Brain pericyte (primary cell): ENCODE results near the gene CLCF1.

Source experiments
- DNase-seq: peaks from one replicate; pipeline ENCODE4 v3.0.0-alpha.2; 2012; ENCODE audit warnings: low read depth, low spot score

CLCF1 gene

GRCh38 chr11:67374571-67375281, 1.3 kb upstream of the CLCF1 start:
- DNase-seq = no peak

- no peak for DNase-seq
Observed at GRCh38 chr11:67373648-67374570, 511 bp upstream of the CLCF1 start.

- no peak for DNase-seq
Observed at GRCh38 chr11:67372321-67372992, 941 bp downstream of the CLCF1 start.

GRCh38 chr11:67371911-67372320, 1.5 kb downstream of the CLCF1 start:
- no peak for DNase-seq

- DNase-seq = no peak
Observed at GRCh38 chr11:67371189-67371910, 2.0 kb downstream of the CLCF1 start.

GRCh38 chr11:67370351-67371076, 2.9 kb downstream of the CLCF1 start:
- no peak for DNase-seq

GRCh38 chr11:67369801-67370284, 3.6 kb downstream of the CLCF1 start:
- DNase-seq = no peak

- no peak for DNase-seq
Observed at GRCh38 chr11:67369275-67369674, 4.1 kb downstream of the CLCF1 start.

- DNase-seq = no peak
Observed at GRCh38 chr11:67368621-67369020, 4.8 kb downstream of the CLCF1 start.

GRCh38 chr11:67367761-67368227, 5.6 kb downstream of the CLCF1 start:
- no peak for DNase-seq

GRCh38 chr11:67366961-67367760, 6.2 kb downstream of the CLCF1 start:
- DNase-seq = no peak

- DNase-seq = no peak
Observed at GRCh38 chr11:67366546-67366945, 6.9 kb downstream of the CLCF1 start.

- DNase-seq = no peak
Observed at GRCh38 chr11:67365736-67366444, 7.5 kb downstream of the CLCF1 start.

GRCh38 chr11:67364783-67365722, 8.3 kb downstream of the CLCF1 start:
- DNase-seq = no peak

- no peak for DNase-seq
Observed at GRCh38 chr11:67364169-67364568, 9.2 kb downstream of the CLCF1 start.

GRCh38 chr11:67357831-67358670, 15.3 kb downstream of the CLCF1 start:
- no peak for DNase-seq
